HG02943 (cell line): ENCODE results near the gene C10orf143.
"Not testable (repeated sequence)": the region's sequence is repeated elsewhere in the genome, so short reads cannot be mapped to it uniquely, and the experiment has no call there.

Source experiments
- ATAC-seq: cut with Tn5 transposase; IDR thresholded peaks from one replicate; pipeline ENCODE4 v1.9.1; 2021; ENCODE audit warnings: mild to moderate bottlenecking, low read depth, moderate library complexity; ENCODE audit not compliant: unreplicated experiment

Gene C10orf143

DNA sequence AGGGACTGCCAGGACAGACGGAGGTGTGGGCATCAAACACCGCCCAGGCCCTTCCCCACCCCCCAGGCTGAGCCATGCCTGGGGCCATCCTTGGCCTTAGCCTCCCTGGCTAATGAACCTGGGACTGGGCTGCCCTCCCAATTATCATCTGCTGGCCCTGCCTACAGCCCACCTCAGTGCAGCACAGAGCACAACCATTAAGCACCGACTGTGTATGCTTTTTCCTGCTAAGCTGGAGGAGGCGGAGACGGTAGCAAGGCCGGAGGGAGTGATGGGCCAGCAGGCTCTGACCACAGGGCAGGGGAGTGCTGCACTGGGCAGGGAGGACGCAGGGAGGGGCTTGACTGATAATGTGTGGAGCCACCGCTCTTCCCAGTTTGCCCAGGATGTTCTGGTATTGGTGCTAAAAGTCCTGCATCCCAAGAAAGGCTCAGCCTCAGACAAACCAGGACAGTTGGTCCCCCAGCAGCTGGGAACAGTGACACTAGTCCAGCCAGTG, 72.0 kb downstream of the C10orf143 start:
- no peak for ATAC-seq

DNA sequence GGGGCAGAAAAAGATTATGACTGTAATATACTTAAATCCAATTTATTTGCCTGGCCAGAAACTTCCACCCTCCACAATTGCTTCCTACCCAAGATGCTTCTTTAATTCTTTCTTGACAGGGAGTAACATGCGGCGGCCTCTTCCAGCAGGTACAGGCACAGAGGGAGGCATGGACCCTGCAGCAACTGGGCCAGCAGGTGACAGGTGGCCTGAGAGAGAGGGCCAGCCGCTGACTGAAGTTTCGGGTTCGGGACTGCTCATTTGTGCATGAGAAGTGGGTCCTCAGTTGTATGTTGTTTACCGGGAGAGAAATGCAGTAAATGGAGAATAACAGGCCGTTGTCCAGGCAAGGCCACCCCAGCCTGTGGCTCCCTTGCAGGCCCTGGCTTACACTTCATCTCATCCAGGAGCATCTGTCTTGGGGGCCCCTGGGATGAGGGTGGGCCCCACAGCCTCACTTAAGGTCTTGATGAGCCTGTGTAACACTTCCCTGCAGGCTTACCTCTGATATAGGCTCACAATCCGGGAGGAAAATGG, 72.5 kb downstream of the C10orf143 start:
- no peak for ATAC-seq

DNA sequence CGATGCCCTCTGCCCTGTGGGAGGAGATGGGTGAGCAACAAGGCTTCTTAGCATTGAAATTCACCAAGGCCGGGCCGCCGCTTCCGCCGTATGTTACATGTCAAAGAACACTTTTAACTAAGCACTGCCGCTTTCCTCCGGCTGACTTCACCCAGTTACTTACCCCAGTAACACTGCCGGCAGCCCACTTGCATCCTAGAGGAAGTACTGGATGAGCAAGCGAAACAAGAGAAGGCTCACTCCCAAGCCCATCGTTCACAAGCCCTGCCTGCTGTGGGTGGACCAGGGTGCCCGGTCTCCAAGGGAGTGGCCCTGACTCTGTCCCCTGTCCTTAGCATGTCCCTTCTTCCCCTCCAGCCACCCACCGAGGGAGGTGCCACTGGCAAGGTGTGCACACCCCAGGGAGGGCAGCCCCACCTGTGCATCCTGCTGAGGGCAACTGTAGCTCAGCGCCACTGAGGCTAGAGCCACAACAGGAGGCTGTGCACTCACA, 73.4 kb downstream of the C10orf143 start:
- no peak for ATAC-seq

DNA sequence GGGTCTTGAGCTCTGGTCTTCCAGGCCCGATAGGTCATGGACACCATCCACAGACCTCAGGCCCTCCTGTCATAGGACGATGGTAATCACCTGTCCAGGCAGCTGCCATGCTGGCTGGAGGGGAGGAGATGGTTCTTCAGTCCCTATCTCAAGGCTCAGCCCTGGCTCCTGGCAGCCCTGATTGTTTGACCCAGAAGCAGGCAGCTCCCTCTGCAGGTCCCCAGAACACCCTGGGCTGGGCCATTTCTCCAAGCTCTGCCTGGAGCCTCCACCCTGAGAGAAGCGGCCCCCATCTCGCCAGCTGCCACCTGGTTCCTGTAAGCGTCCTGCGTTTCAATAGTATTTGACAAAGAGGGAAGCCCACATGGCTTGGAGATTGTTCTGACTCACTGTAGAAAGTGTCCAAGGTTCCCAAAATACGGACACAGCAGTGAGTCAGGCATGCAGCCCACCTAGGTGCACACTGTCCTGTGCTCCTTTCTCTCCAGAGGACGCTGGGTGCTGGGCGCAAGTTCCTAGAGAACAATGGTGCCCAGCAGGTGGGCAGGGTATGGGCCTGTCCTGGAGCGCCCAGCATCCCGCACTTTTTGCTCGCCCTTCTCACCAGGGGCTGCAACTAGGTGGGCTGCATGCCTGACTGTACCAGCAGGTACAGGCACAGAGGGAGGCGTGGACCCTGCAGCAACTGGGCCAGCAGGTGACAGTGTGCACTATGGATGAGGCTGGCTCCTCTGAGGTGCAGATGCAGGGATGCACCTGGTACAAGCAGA, 74.1 kb downstream of the C10orf143 start:
- no peak for ATAC-seq

DNA sequence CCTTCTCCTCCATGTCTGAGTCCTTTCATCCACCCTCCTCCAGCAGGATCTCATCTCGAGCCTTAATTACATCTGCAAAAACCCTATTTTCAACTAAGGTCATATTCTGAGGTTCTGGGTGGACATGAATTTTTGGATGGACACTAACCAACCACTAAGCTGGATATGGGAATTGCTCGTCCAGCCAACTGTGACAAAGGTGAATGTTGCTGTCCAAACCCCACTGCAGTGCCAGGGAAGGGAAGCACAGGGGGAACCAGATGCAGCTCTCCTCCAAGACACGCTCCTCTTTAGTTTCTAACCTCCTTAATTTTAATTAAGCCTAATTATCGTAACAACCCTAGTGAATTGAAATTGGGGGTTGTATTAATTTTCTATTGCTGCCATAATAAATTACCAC, 81.4 kb downstream of the C10orf143 start:
- no peak for ATAC-seq

DNA sequence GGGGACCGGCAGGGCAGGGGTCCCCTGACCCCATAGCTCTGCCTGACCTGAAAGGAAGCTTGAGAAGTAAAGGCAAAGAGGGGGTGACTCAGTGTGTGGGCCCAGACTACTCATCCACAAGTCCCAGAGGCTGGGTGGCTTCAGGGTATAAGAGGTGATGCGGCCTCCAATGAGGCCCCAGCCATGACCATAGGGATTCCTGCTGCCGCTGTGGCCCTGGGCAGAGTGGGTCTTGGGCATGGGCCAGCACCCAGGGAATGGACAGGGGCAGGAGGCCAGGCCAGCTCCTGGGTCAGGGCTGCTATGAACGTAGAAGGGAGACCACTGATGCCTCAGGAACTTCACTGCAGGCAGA, 82.2 kb downstream of the C10orf143 start:
- no peak for ATAC-seq

DNA sequence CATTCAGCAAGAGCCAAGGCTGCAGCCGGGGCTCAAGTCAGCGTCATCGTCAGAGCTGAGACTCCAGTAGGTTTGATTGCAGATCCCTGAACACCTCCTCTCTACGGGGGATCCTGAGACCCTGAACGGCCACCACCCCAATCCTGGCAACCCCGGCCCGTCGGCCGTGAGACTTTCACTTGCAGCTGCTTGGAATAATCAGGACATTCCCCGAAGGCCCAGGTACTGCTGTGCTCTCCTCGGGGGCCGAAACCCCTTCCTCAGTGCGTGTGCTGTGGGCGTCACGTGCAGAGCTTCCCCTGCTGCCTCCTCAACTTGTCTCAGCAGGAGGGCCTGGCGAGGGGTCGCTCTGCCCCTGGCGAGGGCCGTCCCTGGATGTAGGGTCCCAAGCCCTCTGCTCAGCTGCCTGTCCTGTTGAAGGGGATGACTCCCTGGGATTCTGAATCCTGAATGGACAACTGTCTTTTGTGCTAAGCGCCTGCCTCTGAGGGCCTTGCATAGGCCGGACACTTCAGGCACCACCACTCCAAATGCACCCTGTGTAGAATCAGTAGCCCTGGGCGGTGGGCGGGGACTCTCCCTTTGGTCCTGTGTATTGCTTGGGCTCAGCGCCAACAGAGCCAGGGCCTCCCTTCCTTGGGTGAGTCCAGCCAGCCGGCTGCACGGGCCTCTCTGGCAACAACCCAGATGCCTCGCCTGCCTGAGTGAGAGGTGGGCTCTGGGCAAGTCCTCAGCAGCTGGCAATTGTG, 82.7 kb downstream of the C10orf143 start:
- ATAC-seq = no peak

DNA sequence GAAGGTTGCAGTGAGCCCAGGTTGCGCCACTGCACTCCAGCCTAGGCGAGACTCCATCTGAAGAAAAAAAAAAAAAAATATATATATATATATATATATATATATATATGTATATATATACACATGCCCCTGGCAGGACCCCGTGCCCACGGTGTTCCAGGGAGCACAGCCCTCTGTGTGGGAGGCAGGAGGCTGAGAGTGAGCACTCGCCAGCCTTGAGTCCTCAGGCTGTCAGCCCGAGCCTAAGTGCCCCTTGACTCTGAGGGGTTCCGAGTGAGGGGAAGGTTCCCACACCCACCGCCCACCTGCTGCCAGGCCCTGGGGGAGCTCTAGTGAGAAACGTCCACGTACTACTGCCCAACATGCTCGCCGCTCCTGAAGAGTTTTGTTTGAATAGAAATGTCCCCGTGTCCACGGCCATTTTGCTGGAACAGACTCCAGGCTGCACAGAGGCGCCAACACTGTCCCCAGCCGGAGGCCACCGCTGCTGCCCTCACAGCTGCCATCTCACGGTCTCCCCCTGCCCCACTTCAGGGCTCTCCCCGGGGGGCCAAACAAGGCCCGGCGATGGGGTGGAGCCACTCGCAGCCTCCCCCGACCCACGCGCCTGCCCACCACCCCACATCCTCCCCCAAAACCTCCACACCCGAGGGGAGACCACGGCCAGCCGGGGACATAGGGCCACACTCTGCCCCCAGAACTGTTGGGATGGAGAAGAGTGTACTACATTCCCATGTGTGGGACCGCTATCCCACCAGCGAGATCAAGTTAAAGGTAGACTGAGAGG, 83.8 kb downstream of the C10orf143 start:
- ATAC-seq = no peak

DNA sequence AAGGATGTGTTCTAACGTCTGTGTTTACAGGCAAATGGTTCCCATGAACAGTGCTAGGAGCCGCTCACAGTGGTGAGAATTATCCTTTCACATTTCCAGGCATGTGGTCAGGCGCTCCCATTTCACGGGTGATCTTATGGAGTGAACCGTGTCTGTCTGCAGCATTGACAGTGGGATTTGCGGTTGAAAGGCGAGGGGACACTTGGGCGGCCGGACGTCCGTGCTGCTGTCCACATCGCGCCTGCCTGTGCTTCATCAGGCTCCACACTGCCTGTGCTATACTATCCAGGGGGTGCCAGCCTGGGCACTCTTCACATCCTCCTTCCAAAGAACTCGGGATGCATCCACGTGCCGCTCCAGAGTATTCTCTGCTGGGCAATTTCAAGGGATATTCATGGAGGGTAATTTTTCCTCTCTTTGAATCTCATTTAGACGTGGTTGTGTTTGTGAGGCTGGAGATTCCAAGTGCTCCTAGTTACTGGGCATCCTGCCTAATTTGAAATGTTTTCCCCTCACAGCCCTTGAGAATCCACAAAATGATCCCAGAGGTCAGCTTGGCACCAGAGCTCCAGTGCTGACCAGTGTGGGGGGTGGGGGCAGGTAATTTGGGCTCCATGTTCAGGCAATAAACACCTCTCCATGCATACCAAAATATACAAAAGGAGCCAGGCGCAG, 84.7 kb downstream of the C10orf143 start:
- no peak for ATAC-seq

DNA sequence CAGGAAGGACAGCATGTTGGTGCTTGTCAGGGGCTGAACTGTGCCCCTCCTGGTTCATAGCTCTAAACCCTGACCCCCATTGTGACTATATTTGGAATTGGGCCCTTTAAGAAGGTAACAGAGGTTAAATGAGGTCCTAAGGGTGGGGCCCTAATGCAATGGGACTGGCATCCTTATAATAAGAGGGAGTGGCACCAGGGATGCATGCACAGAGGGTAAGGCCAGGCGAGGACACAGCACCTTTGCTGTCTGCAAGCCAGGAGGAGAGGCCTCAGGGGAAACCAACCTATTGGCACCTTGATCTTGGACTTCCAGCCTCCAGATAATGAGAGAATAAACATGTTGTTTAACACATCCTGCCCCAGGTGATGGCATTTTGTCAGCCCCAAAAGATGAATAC, 85.3 kb downstream of the C10orf143 start:
- ATAC-seq = no peak

DNA sequence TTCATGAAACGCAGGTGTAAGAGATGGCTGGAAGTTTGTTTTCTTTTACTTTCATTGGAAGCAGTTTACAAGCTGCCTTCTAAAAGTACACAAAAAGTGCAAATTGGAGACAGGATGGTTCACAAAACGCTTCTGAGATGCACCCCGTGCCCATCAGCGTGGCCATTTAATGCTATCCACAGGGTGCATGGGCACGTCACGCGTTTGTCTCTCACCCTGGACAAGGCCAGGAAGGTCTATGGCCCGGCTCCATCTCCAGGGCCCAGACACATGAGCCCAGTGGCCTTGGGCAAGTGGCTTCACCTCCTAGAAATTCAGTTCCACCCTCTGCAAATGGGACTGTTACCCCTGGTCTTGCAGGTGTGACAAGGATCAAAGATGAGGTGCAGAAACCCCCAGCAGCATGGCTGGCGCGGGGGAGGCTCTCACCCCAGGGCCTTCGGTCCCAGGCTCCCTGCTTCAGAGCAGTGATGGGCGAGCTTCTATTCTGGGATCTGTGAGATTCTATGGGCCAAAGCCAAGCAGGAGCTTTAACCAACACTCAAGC, 85.8 kb downstream of the C10orf143 start:
- ATAC-seq = no peak

DNA sequence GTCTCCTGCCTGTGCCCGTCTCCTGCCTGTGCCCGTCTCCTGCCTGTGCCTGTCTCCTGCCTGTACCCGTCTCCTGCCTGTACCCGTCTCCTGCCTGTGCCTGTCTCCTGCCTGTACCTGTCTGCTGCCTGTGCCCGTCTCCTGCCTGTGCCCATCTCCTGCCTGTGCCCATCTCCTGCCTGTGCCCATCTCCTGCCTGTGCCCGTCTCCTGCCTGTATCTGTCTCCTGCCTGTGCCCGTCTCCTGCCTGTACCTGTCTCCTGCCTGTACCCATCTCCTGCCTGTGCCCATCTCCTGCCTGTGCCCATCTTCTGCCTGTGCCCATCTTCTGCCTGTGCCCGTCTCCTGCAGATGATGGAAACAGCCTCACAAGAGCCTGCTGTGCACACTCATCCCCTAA, 86.3 kb downstream of the C10orf143 start:
- ATAC-seq = not testable (repeated sequence)

DNA sequence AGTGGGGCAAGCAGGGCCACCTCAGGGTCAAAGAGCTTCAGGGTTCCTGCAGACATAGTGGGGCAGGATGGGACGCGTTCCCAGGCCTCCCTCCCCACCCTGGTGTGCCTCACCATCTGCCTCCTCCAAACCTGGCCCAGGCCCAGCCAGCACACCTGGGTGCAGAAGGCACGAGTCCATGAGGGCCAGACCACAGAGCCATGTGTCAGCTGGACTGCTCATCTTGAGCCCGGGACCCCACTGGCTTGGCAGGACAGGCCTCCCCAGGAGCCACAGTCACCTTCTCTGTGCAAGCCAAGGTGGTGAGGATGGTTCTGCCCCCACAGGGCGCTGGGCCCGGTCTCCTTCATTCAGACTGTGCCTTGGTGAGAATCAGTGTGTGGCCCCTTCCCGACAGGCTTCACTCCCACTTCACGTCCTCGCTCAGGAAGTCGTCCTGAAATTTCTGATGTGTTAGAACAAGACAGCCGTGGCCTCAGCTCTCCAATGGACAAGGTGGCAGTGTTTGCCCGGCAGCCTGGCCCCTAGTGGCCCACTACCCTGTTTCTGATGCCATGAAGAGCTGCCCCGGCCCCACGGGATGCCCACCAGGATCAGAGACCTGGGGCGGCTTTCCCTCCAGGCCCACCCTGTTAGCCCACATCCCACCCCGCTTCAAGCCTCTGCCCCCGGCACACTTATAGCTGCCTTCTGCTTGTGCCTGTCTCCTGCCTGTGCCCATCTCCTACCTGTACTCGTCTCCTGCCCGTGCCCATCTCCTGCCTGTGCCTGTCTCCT, 87.0 kb downstream of the C10orf143 start:
- no peak for ATAC-seq

DNA sequence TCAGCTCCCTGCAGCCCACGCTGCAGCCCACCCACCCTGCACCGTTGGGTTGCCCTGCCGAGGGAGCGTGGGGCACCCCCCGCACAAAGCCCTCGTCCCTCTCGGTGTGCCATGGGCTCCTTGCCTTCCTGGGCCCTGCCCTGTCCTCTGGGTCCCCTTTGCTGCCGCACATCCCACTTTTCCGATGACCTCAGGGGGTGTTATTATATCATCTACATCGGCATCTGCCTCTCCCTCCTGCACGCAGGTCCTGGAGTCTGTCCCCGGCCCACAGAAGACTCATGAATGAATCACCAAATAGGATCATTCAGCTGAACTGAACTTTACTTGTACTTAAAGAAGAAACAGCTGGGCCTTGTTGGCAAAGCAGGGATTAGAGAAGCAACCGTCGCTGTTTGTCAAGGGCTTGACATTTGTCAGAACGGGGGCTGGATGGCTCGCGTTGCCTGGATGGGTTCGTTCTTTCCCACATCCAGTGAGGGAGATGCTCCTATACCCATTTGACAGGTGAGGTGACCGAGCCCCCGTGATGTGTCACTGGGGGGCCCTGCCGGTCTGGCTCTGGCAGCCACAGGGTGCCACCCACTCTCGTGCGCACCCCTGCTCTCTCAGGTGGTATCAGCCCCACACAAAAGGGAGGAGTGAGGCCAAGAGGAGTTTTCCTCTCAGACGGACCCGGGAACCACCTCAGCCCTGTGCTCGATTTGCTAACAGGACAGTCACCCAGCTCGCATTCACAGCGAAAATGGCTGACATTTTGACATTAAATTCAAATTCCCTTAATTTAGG, 87.9 kb downstream of the C10orf143 start:
- ATAC-seq = no peak

DNA sequence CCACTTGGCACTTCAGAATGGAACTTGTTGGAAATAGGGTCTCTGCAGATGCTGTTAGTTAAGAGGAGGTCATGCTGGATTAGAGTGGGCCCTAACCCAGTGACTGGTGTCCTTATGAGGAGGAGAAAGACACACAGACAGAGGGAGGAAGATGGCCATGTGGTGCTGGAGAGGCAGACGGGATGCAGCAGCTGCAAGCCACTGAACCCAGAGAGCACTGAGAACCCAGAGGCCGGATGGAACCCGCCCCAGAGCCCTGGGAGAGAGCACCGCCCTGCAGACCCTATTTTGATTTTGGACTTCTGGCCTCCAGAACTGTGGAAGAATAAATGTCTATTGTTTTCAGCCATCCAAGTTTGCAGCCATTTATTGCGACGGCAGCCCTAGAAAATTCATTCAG, 88.5 kb downstream of the C10orf143 start:
- no peak for ATAC-seq

DNA sequence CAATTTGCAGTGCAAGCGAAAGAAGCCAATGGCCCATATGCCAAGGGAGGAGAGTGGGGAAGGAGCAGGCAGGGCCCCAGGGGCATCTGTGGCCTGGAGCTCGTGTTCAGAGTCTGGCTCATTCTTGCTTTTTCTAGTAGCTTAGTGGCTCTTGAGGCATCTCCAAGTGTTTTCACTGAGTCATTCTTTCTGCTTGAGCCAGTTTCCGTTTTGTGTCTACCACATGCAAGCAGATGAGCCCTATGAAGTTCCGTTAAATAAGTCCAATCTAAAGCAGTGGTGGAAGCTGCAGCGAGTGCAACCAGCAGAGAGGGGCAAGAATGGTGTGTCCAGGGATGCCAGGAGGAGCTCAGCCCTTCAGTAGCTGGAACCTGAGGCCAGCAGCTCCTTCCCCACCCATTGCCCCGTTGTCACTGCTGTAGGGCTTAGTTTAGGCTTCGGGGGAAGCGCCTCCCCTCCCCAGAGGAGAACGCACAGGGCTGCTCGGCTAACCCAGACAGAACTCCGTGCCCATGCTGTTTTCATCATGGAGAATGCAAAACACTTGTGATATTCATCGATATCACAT, 89.2 kb downstream of the C10orf143 start:
- no peak for ATAC-seq

DNA sequence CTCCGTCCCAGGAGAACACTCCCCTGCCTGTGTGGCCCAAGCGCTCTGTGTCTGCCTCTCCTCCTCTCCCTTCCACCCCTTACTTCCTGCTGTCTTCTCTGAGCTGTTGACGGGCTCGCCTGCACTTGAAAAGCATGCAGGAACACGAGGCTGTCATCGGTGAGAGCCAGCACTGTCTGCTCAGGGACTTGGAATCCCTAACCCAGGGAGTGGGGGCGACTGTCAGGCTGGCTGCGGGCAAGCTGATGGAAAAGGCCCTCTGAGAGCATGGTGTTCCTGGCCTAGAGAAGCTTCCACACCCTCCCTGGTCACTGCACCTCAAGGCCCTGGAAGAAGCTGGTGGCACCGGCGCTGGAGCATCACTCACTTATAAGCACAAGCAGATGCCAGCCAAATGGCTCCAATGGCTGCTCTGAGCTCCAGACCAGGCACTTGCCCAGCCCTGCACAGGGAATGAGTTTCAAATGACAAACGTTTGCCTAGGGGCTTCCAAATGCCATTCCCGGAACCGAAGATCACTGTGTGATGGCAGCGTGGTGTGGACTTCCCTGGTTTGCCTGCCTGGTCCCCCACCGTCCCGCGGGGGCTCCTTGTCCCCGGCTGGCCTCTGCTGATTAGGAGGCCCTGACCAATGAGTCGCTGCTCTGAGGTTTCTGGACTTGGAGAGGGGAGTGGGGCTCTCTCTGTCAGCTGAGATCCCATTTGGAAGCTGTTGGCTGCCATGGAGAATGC, 89.8 kb downstream of the C10orf143 start:
- ATAC-seq = no peak
